Tibial nerve (tissue), 3 donors: ENCODE measurements around the gene UBFD1.

Source experiments
- CTCF ChIP-seq, 5 experiments: fragments of 200-600 bp in 3 of 5; fragments of 450-650 bp in 2 of 5; sonication (generic) in 3 of 5; IDR thresholded peaks; one replicate each; pipeline ENCODE4 v1.5.1; 2016 to 2019; ENCODE audit warnings: antibody characterized with exemption in 5 of 5, mild to moderate bottlenecking in 3 of 5, moderate library complexity in 2 of 5
- POLR2A ChIP-seq, 2 donors: fragments of 450-650 bp; IDR thresholded peaks; one replicate each; pipeline ENCODE4 v1.6.1; 2017; ENCODE audit warnings: antibody characterized with exemption in 2 of 2, mild to moderate bottlenecking in 2 of 2, moderate library complexity in 2 of 2

GRCh38 chr16:23611936-23612335, 54.4 kb downstream of the UBFD1 start:
- TF ChIP-seq POLR2A (IDR thresholded peaks at IDR 0.05) (no peak), CTCF (IDR thresholded peaks at IDR 0.05) (no peak)
